ENCODE data around the gene GPR173.

- TF ChIP-seq CTCF (IDR thresholded peaks at IDR 0.05; ENCODE audit: insufficient read depth, low read length, poor library complexity, severe bottlenecking), result no peak
- no peak for TF ChIP-seq EZH2phosphoT487 (conservative IDR thresholded peaks at IDR 0.05; ENCODE audit: low read length)
Measured at GRCh38 chrX:53048169-53049126, at the start of gene GPR173.

Measured in SU-DHL-6 (cell line).